Testis (tissue), 3 donors: ENCODE measurements around the gene GPBP1L1. TPM values are rescaled to one million over a fixed set of nuclear protein-coding genes. Genes with fewer than 3 reads are reported as not detected.

Experiments used
- DNase-seq: peaks from one replicate; pipeline ENCODE4 v3.0.0-alpha.2; 2019
- H3K27ac ChIP-seq, 2 donors: fragments of 200-600 bp; sonication (generic); one replicate each; pipeline ENCODE4 v1.5.1; 2019
- H3K27me3 ChIP-seq: fragments of 200-600 bp; sonication (generic); one replicate; pipeline ENCODE4 v1.5.1; 2019
- H3K36me3 ChIP-seq: fragments of 200-600 bp; sonication (generic); one replicate; pipeline ENCODE4 v1.5.1; 2017; ENCODE audit warnings: low read depth; ENCODE audit errors: missing control alignments
- H3K4me1 ChIP-seq: fragments of 200-600 bp; sonication (generic); one replicate; pipeline ENCODE4 v1.5.1; 2019
- H3K4me3 ChIP-seq, 2 donors: fragments of 200-600 bp; sonication (generic); one replicate each; pipeline ENCODE4 v1.5.1; 2017 to 2019
- H3K9me3 ChIP-seq: fragments of 200-600 bp; sonication (generic); one replicate; pipeline ENCODE4 v1.5.1; 2017
- CTCF ChIP-seq, 3 experiments: fragments of 450-650 bp in 2 of 3; fragments of 200-600 bp in 1 of 3; sonication (generic) in 1 of 3; IDR thresholded peaks; one replicate each; pipeline ENCODE4 v1.5.1; 2016 to 2019; ENCODE audit warnings: antibody characterized with exemption in 3 of 3, mild to moderate bottlenecking in 2 of 3, moderate library complexity in 1 of 3
- POLR2A ChIP-seq: fragments of 450-650 bp; IDR thresholded peaks from one replicate; pipeline ENCODE4 v1.6.1; 2017; ENCODE audit warnings: antibody characterized with exemption, mild to moderate bottlenecking, moderate library complexity
- WGBS, 2 donors: methylation state at CpG; one replicate each; pipeline ENCODE4 v1.1.5; 2018; 5-methylcytosine and 5-hydroxymethylcytosine counted together
- intact Hi-C: fragments of 100-400 bp; cut with DNase I; formaldehyde crosslinking; loops from one replicate; pipeline ENCODE4 v1.15.1; 2023; ENCODE audit warnings: low total_unique reads
- polyA plus RNA-seq: library from polyadenylated mRNA; stranded (reverse); fragments of 350-450 nt; fragmentation: Illumina TruSeq; extraction: RNeasy Lipid Tissue Mini Kit (QIAGEN cat#74804); gene quantifications from one replicate; pipeline ENCODE4 v1.2.3, GENCODE V29; 2014; ENCODE audit warnings: low read depth, low replicate concordance; ENCODE audit not compliant: insufficient read depth
- total RNA-seq, 2 donors: library from RNA; depleted of rRNA; stranded (reverse); fragments of >200 nt; gene quantifications; one replicate each; pipeline ENCODE4 v1.2.3, GENCODE V29; 2016

The GPBP1L1 gene
- total and polyA plus RNA-seq, 3 donors from 2014 or later: 151 to 233 (median 178) TPM

DNA sequence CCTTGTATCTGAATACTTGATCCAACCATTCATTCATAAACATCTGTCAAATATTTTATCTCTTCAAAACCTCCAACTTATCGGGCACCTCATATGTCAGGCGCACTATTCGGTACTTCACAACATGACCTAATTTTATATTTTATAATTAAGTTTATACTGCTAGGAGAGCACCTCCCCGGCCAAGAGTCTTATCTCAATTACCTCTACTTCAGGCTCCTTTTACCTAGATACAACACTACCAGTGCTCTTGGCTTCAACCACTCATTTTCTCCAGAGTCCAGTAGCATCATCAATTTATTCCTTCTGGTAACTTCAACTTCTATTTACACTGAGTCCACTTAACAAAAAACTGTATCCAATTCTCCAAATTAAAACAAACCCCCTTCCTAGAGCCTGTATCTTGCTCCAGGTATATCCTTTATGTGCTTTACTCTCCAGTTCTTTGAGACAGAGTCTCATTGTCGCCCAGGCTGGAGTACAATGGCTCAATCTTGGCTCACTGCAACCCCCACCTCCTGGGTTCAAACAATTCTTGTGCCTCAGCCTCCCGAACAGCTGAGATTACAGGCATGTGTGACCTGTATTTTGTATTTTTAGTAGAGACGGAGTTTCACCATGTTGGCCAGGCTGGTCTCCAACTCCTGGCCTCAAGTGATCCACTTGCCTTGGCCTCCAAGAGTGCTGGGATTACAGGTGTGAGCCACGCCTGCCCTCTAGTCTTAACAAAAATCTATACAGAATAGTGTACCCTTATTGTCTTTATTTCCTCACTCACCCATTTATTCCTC, 18.8 kb downstream of the GPBP1L1 start:
- Histone ChIP-seq H3K9me3 (no peaks in the 10 kb centered on the region), H3K27ac (no peak overlapping the region), H3K4me3 (no peak overlapping the region), H3K4me1 (peaks cover 7% of the 10 kb centered on the region), H3K27me3 (no peaks in the 10 kb centered on the region), H3K36me3 (no peaks in the 10 kb centered on the region)
- no peak for DNase-seq
- WGBS, 2 donors: 74 to 76% methylated on average over 8 of the region's 8 CpGs
- TF ChIP-seq POLR2A: no peak
- no peak for TF ChIP-seq CTCF (IDR thresholded peaks at IDR 0.05)
- intact Hi-C loops: no loop called here

DNA sequence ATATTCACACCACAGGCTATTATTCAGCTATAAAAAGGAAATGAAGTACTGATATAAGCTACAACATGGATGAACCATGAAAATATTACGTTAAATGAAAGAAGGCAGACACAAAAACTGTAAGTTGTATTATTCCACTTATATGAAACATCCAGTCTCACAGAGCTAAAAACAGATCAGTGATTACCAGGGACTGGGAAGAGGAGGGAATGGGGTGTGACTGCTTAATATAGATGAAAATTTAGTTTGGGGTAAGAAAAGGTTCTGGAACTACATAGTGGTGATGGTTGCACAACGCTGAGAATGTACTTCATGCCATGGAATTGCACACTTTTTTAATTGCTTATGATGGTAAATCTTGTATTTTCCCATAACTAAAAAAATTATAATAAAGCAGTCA, 19.5 kb downstream of the GPBP1L1 start:
- H3K4me1 ChIP-seq: peaks cover 7% of the 10 kb centered on the region

GRCh38 chr1:45660336-45660735, 26.0 kb downstream of the GPBP1L1 start:
- H3K4me3 ChIP-seq: no peak overlapping the region
- no peak overlapping the region for H3K27ac ChIP-seq
- H3K9me3 ChIP-seq: no peaks in the 10 kb centered on the region
- H3K27me3 ChIP-seq: no peaks in the 10 kb centered on the region
- DNase-seq: no peak
- intact Hi-C loops: no loop called here
- no peaks in the 10 kb centered on the region for H3K4me1 ChIP-seq
- H3K36me3 ChIP-seq: no peaks in the 10 kb centered on the region
- 57 to 64% methylated on average over 2 of the region's 2 CpGs for WGBS, 2 donors
- TF ChIP-seq POLR2A (no peak), CTCF (IDR thresholded peaks at IDR 0.05) (no peak)

More for the DNA sequence above, 19.5 kb downstream of the GPBP1L1 start:
- Histone ChIP-seq H3K27me3 (no peaks in the 10 kb centered on the region), H3K36me3 (no peaks in the 10 kb centered on the region), H3K9me3 (no peaks in the 10 kb centered on the region), H3K4me3 (no peak overlapping the region), H3K27ac (no peak overlapping the region)
- no peak for DNase-seq
- TF ChIP-seq CTCF (IDR thresholded peaks at IDR 0.05): no peak
- no peak for TF ChIP-seq POLR2A
- intact Hi-C loops: no loop called here
- WGBS, 2 donors: 85 to 88% methylated on average over 2 of the region's 2 CpGs

- no peak for DNase-seq
- Histone ChIP-seq H3K4me1 (no peaks in the 10 kb centered on the region), H3K27ac (no peak overlapping the region), H3K4me3 (no peak overlapping the region), H3K27me3 (no peaks in the 10 kb centered on the region), H3K36me3 (no peaks in the 10 kb centered on the region), H3K9me3 (no peaks in the 10 kb centered on the region)
- WGBS, 2 donors: 96 to 100% methylated on average over 2 of the region's 2 CpGs
- TF ChIP-seq POLR2A (no peak), CTCF (IDR thresholded peaks at IDR 0.05) (no peak)
- intact Hi-C loops: no loop called here
These were observed 27.1 kb downstream of the GPBP1L1 start for GRCh38 chr1:45659222-45659621.

GRCh38 chr1:45658171-45658570, 28.2 kb downstream of the GPBP1L1 start:
- H3K27me3 ChIP-seq: no peaks in the 10 kb centered on the region
- no peak overlapping the region for H3K4me3 ChIP-seq
- WGBS, 2 donors: 79 to 80% methylated on average over 2 of the region's 2 CpGs
- no peaks in the 10 kb centered on the region for H3K9me3 ChIP-seq
- DNase-seq: no peak
- no peaks in the 10 kb centered on the region for H3K4me1 ChIP-seq
- H3K36me3 ChIP-seq: no peaks in the 10 kb centered on the region
- TF ChIP-seq CTCF (IDR thresholded peaks at IDR 0.05) (no peak), POLR2A (no peak)
- intact Hi-C loops: no loop called here
- no peak overlapping the region for H3K27ac ChIP-seq
